ENCODE measurements around the gene NRIP1. TPM values are rescaled to one million over a fixed set of nuclear protein-coding genes. Genes with fewer than 3 reads are reported as not detected.
A peak's percentile ranks its signal among the peaks of the same experiment; 100 is the strongest.

NRIP1 gene
- polyA plus RNA-seq, 3 donors: 4.3 to 28.2 (median 23.5) TPM

- peaks cover 7% of the 10 kb centered on the region for H3K4me1 Mint-ChIP-seq
- Histone ChIP-seq H3K27ac (ENCODE audit: low read depth in 1 of 2, low read length in 2 of 2) (no peak overlapping the region), H3K4me3 (replicated peaks in 1 of 3; ENCODE audit: low read depth in 2 of 3, low read length in 3 of 3) (no peak overlapping the region), H3K79me2 (ENCODE audit: insufficient read depth, low read length) (peaks cover 75% of the 10 kb centered on the region), H3K36me3 (replicated peaks in 1 of 2; ENCODE audit: control insufficient read depth in 1 of 2, insufficient read depth in 2 of 2, low read length in 2 of 2) (peaks cover 12 to 53% of the 10 kb centered on the region in 2 donors), H3K4me1 (ENCODE audit: control insufficient read depth in 1 of 2, insufficient read depth in 2 of 2, low read length in 2 of 2) (no peaks in the 10 kb centered on the region), H3K9me3 (replicated peaks in 1 of 2; ENCODE audit: control insufficient read depth in 1 of 2, insufficient read depth in 1 of 2, low read length in 2 of 2) (no peaks in the 10 kb centered on the region), H4K20me1 (ENCODE audit: insufficient read depth, low read length) (peaks cover 92% of the 10 kb centered on the region), H2AFZ (ENCODE audit: insufficient read depth, low read depth, low read length, poor library complexity, severe bottlenecking) (no peak overlapping the region), H3K27me3 (ENCODE audit: control insufficient read depth in 2 of 2, insufficient read depth in 2 of 2, low read length in 2 of 2) (no peaks in the 10 kb centered on the region), H3K4me2 (replicated peaks; ENCODE audit: extremely low read depth, low read length, poor library complexity, severe bottlenecking) (no peak overlapping the region), H3K9ac (ENCODE audit: insufficient read depth, low read length, poor library complexity, severe bottlenecking) (no peak overlapping the region)
- WGBS (ENCODE audit: insufficient coverage): no CpG with 5 or more reads among the region's 2 CpGs
- no peaks in the 10 kb centered on the region for H3K27me3 Mint-ChIP-seq (ENCODE audit: low read depth in 3 of 3)
- peak overlapping the region in 1 of 7 donors; percentile 63 for H3K27ac Mint-ChIP-seq
- no peaks in the 10 kb centered on the region for H3K9me3 Mint-ChIP-seq
- no peak for TF ChIP-seq CTCF (IDR thresholded peaks at IDR 0.05)
- peaks cover 56 to 58% of the 10 kb centered on the region in 2 donors for H3K36me3 Mint-ChIP-seq
- DNase-seq: no peak
- intact Hi-C loops (cut with micrococcal nuclease): no loop called here
- H3K4me3 Mint-ChIP-seq: no peak overlapping the region
These were observed 71.7 kb downstream of the NRIP1 start for GRCh38 chr21:14993115-14993514.

GRCh38 chr21:14991957-14992356, 72.8 kb downstream of the NRIP1 start:
- no peak overlapping the region for H3K4me2 ChIP-seq (replicated peaks; ENCODE audit: extremely low read depth, low read length, poor library complexity, severe bottlenecking)
- Mint-ChIP-seq H3K27ac (peak overlapping the region in 2 of 7 donors; percentile 21 to 38), H3K27me3 (ENCODE audit: low read depth in 3 of 3) (no peaks in the 10 kb centered on the region), H3K9me3 (no peaks in the 10 kb centered on the region), H3K4me1 (peaks cover 5% of the 10 kb centered on the region), H3K36me3 (peaks cover 60 to 64% of the 10 kb centered on the region in 2 donors), H3K4me3 (no peak overlapping the region)
- peaks cover 74% of the 10 kb centered on the region for H3K79me2 ChIP-seq (ENCODE audit: insufficient read depth, low read length)
- peaks cover 19 to 65% of the 10 kb centered on the region in 2 donors for H3K36me3 ChIP-seq (replicated peaks in 1 of 2; ENCODE audit: control insufficient read depth in 1 of 2, insufficient read depth in 2 of 2, low read length in 2 of 2)
- no CpG with 5 or more reads among the region's 8 CpGs for WGBS (ENCODE audit: insufficient coverage)
- H3K9me3 ChIP-seq (replicated peaks in 1 of 2; ENCODE audit: control insufficient read depth in 1 of 2, insufficient read depth in 1 of 2, low read length in 2 of 2): no peaks in the 10 kb centered on the region
- H3K4me1 ChIP-seq (ENCODE audit: control insufficient read depth in 1 of 2, insufficient read depth in 2 of 2, low read length in 2 of 2): no peaks in the 10 kb centered on the region
- no peak for TF ChIP-seq CTCF (IDR thresholded peaks at IDR 0.05)
- no peaks in the 10 kb centered on the region for H3K27me3 ChIP-seq (ENCODE audit: control insufficient read depth in 2 of 2, insufficient read depth in 2 of 2, low read length in 2 of 2)
- peak in 1 of 3 donors; percentile 15 for DNase-seq
- peaks cover 93% of the 10 kb centered on the region for H4K20me1 ChIP-seq (ENCODE audit: insufficient read depth, low read length)
- no peak overlapping the region for H3K9ac ChIP-seq (ENCODE audit: insufficient read depth, low read length, poor library complexity, severe bottlenecking)
- H2AFZ ChIP-seq (ENCODE audit: insufficient read depth, low read depth, low read length, poor library complexity, severe bottlenecking): no peak overlapping the region
- H3K27ac ChIP-seq (ENCODE audit: low read depth in 1 of 2, low read length in 2 of 2): no peak overlapping the region
- H3K4me3 ChIP-seq (replicated peaks in 1 of 3; ENCODE audit: low read depth in 2 of 3, low read length in 3 of 3): no peak overlapping the region
- intact Hi-C loops (cut with micrococcal nuclease): no loop called here

Data from CD14-positive monocyte (primary cell).